GM23248 (cell line): ENCODE measurements around the gene SDCCAG8.

Experiments
- EZH2 ChIP-seq: fragments of 200-600 bp; sonication (generic); IDR thresholded peaks from 2 replicates; pipeline ENCODE4 v1.6.1; 2018; ENCODE audit warnings: antibody characterized with exemption, mild to moderate bottlenecking; ENCODE audit not compliant: insufficient read depth, poor library complexity, severe bottlenecking
- EZH2phosphoT487 ChIP-seq: fragments of 200-600 bp; sonication (generic); IDR thresholded peaks from 2 replicates; pipeline ENCODE4 v1.6.1; 2018; ENCODE audit warnings: antibody characterized with exemption, moderate library complexity, mild to moderate bottlenecking, low read depth; ENCODE audit not compliant: insufficient read depth

DNA sequence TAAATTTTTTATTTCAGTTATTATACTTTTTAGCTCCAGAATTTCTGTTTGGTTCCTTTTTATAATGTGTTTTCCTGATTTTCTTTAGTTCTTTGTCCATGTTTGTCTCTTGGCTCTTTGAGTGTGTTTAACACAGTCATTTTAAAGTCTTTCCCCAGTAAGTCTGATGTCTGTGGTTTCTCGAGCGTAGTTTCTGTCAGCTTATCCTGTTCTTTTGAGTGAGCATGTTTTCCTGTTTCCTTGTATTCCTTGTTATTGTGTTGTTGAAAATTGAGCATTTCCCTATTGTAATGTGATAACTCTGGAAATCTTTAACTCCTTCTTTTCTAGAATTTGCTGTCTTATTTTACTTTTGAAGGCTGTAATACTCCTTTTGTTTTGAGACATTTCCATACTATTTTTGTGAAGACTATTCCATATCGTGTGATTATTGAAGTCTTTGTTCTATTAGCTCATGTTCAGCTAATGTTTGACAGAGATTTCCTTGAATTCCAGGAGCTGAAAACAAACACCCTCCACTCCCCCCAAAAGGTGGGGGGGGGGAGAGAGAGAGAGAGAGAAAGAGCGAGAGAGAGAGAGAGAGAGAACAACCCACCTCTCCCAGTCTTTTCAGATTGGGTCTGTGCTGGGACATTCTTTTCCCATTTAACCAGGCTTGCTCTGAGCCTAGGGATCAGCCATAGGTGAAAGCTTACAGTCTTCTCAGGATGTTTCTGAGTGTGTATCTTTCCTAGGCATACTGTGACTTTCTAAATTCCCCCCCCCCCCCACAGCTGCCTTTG is 38.3 kb downstream of the SDCCAG8 start:
- TF ChIP-seq EZH2phosphoT487 (no peak), EZH2 (no peak)
